CD4-positive, CD25-positive, alpha-beta regulatory T cell (primary cell): ENCODE results near the gene LCN2. TPM values are rescaled to one million over a fixed set of nuclear protein-coding genes. Genes with fewer than 3 reads are reported as not detected.

Experiments used
- ATAC-seq, 2 donors: fragments of 150-1000 bp; cut with Tn5 transposase; one replicate each; pipeline ENCODE4 v1.10.0; 2021; ENCODE audit warnings: low read depth in 2 of 2, moderate number of reproducible peaks in 2 of 2, moderate library complexity in 1 of 2
- DNase-seq, 3 donors: peaks; one replicate each; pipeline versions ENCODE4 v3.0.0 to v3.0.0-alpha.2; 2012 to 2022; ENCODE audit warnings: mixed read lengths in 1 of 3
- H3K27ac ChIP-seq: one replicate; pipeline ENCODE4 v1.7.0; 2013; ENCODE audit warnings: mild to moderate bottlenecking, low read length; ENCODE audit not compliant: insufficient read depth, poor library complexity, severe bottlenecking
- H3K27me3 ChIP-seq: one replicate; pipeline ENCODE4 v1.7.0; 2013; ENCODE audit warnings: low read length; ENCODE audit not compliant: control insufficient read depth, insufficient read depth
- H3K36me3 ChIP-seq: one replicate; pipeline ENCODE4 v1.7.0; 2013; ENCODE audit warnings: mild to moderate bottlenecking, low read length, moderate library complexity; ENCODE audit not compliant: control insufficient read depth, insufficient read depth
- H3K4me1 ChIP-seq: 2 replicates; pipeline ENCODE4 v1.7.0; 2013; ENCODE audit warnings: mild to moderate bottlenecking, low read length; ENCODE audit not compliant: insufficient read depth, control insufficient read depth, poor library complexity, severe bottlenecking
- H3K4me3 ChIP-seq: one replicate; pipeline ENCODE4 v1.7.0; 2013; ENCODE audit warnings: low read depth, mild to moderate bottlenecking, low read length, moderate library complexity
- H3K9me3 ChIP-seq, 2 experiments: 1 replicate in 1 of 2; 2 replicates in 1 of 2; pipeline ENCODE4 v1.7.0; 2013; ENCODE audit warnings: low read length in 2 of 2, mild to moderate bottlenecking in 1 of 2, moderate library complexity in 1 of 2; ENCODE audit not compliant: control insufficient read depth in 2 of 2
- H3K27ac Mint-ChIP-seq, 3 donors: one replicate each; pipeline ENCODE4 v1.8.0; 2020 to 2022; ENCODE audit warnings: mild to moderate bottlenecking in 3 of 3, mixed read lengths in 3 of 3, moderate library complexity in 2 of 3
- H3K27me3 Mint-ChIP-seq: one replicate; pipeline ENCODE4 v1.8.0; 2022; ENCODE audit warnings: mild to moderate bottlenecking, mixed read lengths
- H3K36me3 Mint-ChIP-seq: one replicate; pipeline ENCODE4 v1.8.0; 2020; ENCODE audit warnings: mixed read lengths
- H3K4me1 Mint-ChIP-seq, 4 donors: one replicate each; pipeline ENCODE4 v1.8.0; 2020 to 2022; ENCODE audit warnings: mixed read lengths in 4 of 4, mild to moderate bottlenecking in 1 of 4
- H3K4me3 Mint-ChIP-seq, 4 donors: one replicate each; pipeline ENCODE4 v1.8.0; 2020 to 2022; ENCODE audit warnings: mild to moderate bottlenecking in 4 of 4, mixed read lengths in 4 of 4, moderate library complexity in 3 of 4
- H3K9me3 Mint-ChIP-seq, 7 donors: one replicate each; pipeline ENCODE4 v1.8.0; 2020 to 2022; ENCODE audit warnings: mixed read lengths in 7 of 7, mild to moderate bottlenecking in 3 of 7, moderate library complexity in 2 of 7
- polyA plus RNA-seq, 4 donors: library from polyadenylated mRNA; unstranded; fragments of 300-500 nt; fragmentation: Illumina TruSeq; gene quantifications; one replicate each; pipeline ENCODE4 v1.2.3, GENCODE V29; 2021
- total RNA-seq: library from RNA; stranded (reverse); gene quantifications from one replicate; pipeline ENCODE4 v1.2.3, GENCODE V29; 2022

The LCN2 gene
- total and polyA plus RNA-seq, 5 donors from 2014 or later: 0.94 TPM; not detected in 4

GRCh38 chr9:128164307-128164885 is 15.1 kb downstream of the LCN2 start:
- ATAC-seq (no peak), DNase-seq (no peak)
- H3K36me3 Mint-ChIP-seq: peaks cover 26% of the 10 kb centered on the region
- H3K9me3 ChIP-seq: no peaks in the 10 kb centered on the region
- peaks cover 0 to 3% (median 0%) of the 10 kb centered on the region in 7 donors for H3K9me3 Mint-ChIP-seq
- peaks cover 39% of the 10 kb centered on the region for H3K36me3 ChIP-seq
- H3K4me3 ChIP-seq: no peak overlapping the region
- no peak overlapping the region for H3K27ac ChIP-seq
- peaks cover 4 to 27% (median 14%) of the 10 kb centered on the region in 4 donors for H3K4me1 Mint-ChIP-seq
- H3K4me1 ChIP-seq: peaks cover 16% of the 10 kb centered on the region
- H3K27ac Mint-ChIP-seq: peak overlapping the region in 2 of 3 donors; percentile 71 to 84
- H3K27me3 Mint-ChIP-seq: no peaks in the 10 kb centered on the region
- H3K4me3 Mint-ChIP-seq: peak overlapping the region in 2 of 4 donors; percentile 78 to 89
- no peaks in the 10 kb centered on the region for H3K27me3 ChIP-seq

- Histone ChIP-seq H3K27ac (no peak overlapping the region), H3K27me3 (no peaks in the 10 kb centered on the region), H3K4me3 (no peak overlapping the region), H3K9me3 (no peaks in the 10 kb centered on the region), H3K4me1 (peaks cover 3% of the 10 kb centered on the region), H3K36me3 (peaks cover 50% of the 10 kb centered on the region)
- DNase-seq (no peak), ATAC-seq (no peak)
- no peak overlapping the region for H3K27ac Mint-ChIP-seq
- H3K4me3 Mint-ChIP-seq: no peak overlapping the region
- peaks cover 0 to 3% (median 0%) of the 10 kb centered on the region in 7 donors for H3K9me3 Mint-ChIP-seq
- H3K27me3 Mint-ChIP-seq: no peaks in the 10 kb centered on the region
- H3K4me1 Mint-ChIP-seq: peaks cover 1 to 19% (median 9%) of the 10 kb centered on the region in 4 donors
- peaks cover 38% of the 10 kb centered on the region for H3K36me3 Mint-ChIP-seq
Observed at GRCh38 chr9:128166169-128166568, 16.9 kb downstream of the LCN2 start.

- peaks cover 0 to 3% (median 0%) of the 10 kb centered on the region in 7 donors for H3K9me3 Mint-ChIP-seq
- H3K36me3 ChIP-seq: peaks cover 50% of the 10 kb centered on the region
- H3K36me3 Mint-ChIP-seq: peaks cover 37% of the 10 kb centered on the region
- no peaks in the 10 kb centered on the region for H3K27me3 Mint-ChIP-seq
- no peak overlapping the region for H3K4me3 ChIP-seq
- H3K4me1 ChIP-seq: no peaks in the 10 kb centered on the region
- ATAC-seq (no peak), DNase-seq (no peak)
- no peak overlapping the region for H3K27ac Mint-ChIP-seq
- peaks cover 0 to 12% (median 4%) of the 10 kb centered on the region in 4 donors for H3K4me1 Mint-ChIP-seq
- H3K27me3 ChIP-seq: no peaks in the 10 kb centered on the region
- H3K9me3 ChIP-seq: no peaks in the 10 kb centered on the region
- no peak overlapping the region for H3K4me3 Mint-ChIP-seq
- H3K27ac ChIP-seq: no peak overlapping the region
Observed at GRCh38 chr9:128167209-128167608, 18.0 kb downstream of the LCN2 start.

- no peaks in the 10 kb centered on the region for H3K9me3 ChIP-seq
- no peak for DNase-seq
- no peaks in the 10 kb centered on the region for H3K4me1 ChIP-seq
- H3K27me3 Mint-ChIP-seq: no peaks in the 10 kb centered on the region
- no peaks in the 10 kb centered on the region for H3K9me3 Mint-ChIP-seq
- H3K36me3 ChIP-seq: peaks cover 46% of the 10 kb centered on the region
- H3K36me3 Mint-ChIP-seq: peaks cover 31% of the 10 kb centered on the region
- H3K4me3 ChIP-seq: no peak overlapping the region
- H3K4me1 Mint-ChIP-seq: peaks cover 0 to 5% (median 0%) of the 10 kb centered on the region in 4 donors
- H3K4me3 Mint-ChIP-seq: no peak overlapping the region
- no peak for ATAC-seq
- H3K27ac Mint-ChIP-seq: no peak overlapping the region
- H3K27me3 ChIP-seq: no peaks in the 10 kb centered on the region
- H3K27ac ChIP-seq: no peak overlapping the region
Observed at GRCh38 chr9:128168731-128169308, 19.6 kb downstream of the LCN2 start.

GRCh38 chr9:128169492-128169891 is 20.2 kb downstream of the LCN2 start:
- H3K4me1 ChIP-seq: no peaks in the 10 kb centered on the region
- no peak overlapping the region for H3K4me3 ChIP-seq
- Mint-ChIP-seq H3K4me3 (no peak overlapping the region), H3K36me3 (peaks cover 33% of the 10 kb centered on the region), H3K27me3 (no peaks in the 10 kb centered on the region), H3K27ac (peak overlapping the region in 1 of 3 donors; percentile 86), H3K9me3 (no peaks in the 10 kb centered on the region), H3K4me1 (peaks cover 0 to 5% (median 0%) of the 10 kb centered on the region in 4 donors)
- H3K27me3 ChIP-seq: no peaks in the 10 kb centered on the region
- no peaks in the 10 kb centered on the region for H3K9me3 ChIP-seq
- no peak for DNase-seq
- no peak overlapping the region for H3K27ac ChIP-seq
- no peak for ATAC-seq
- H3K36me3 ChIP-seq: peaks cover 45% of the 10 kb centered on the region

GRCh38 chr9:128169925-128170324 is 20.7 kb downstream of the LCN2 start:
- no peaks in the 10 kb centered on the region for H3K4me1 ChIP-seq
- no peaks in the 10 kb centered on the region for H3K9me3 ChIP-seq
- Mint-ChIP-seq H3K27me3 (no peaks in the 10 kb centered on the region), H3K36me3 (peaks cover 32% of the 10 kb centered on the region), H3K27ac (no peak overlapping the region), H3K4me3 (no peak overlapping the region), H3K9me3 (no peaks in the 10 kb centered on the region), H3K4me1 (peaks cover 0 to 5% (median 0%) of the 10 kb centered on the region in 4 donors)
- no peak overlapping the region for H3K27ac ChIP-seq
- H3K27me3 ChIP-seq: no peaks in the 10 kb centered on the region
- H3K36me3 ChIP-seq: peaks cover 45% of the 10 kb centered on the region
- no peak for DNase-seq
- no peak overlapping the region for H3K4me3 ChIP-seq
- no peak for ATAC-seq

- H3K27ac Mint-ChIP-seq: no peak overlapping the region
Observed at GRCh38 chr9:128174062-128174461, 24.8 kb downstream of the LCN2 start.

GRCh38 chr9:128175102-128175563 is 25.9 kb downstream of the LCN2 start:
- DNase-seq (no peak), ATAC-seq (no peak)
- H3K9me3 Mint-ChIP-seq: peaks cover 0 to 2% (median 0%) of the 10 kb centered on the region in 7 donors
- H3K36me3 Mint-ChIP-seq: peaks cover 35% of the 10 kb centered on the region
- no peak overlapping the region for H3K4me3 Mint-ChIP-seq
- H3K4me3 ChIP-seq: no peak overlapping the region
- H3K27ac Mint-ChIP-seq: no peak overlapping the region
- H3K27me3 Mint-ChIP-seq: no peaks in the 10 kb centered on the region
- H3K36me3 ChIP-seq: peaks cover 55% of the 10 kb centered on the region
- no peaks in the 10 kb centered on the region for H3K9me3 ChIP-seq
- H3K4me1 Mint-ChIP-seq: no peaks in the 10 kb centered on the region
- H3K27ac ChIP-seq: no peak overlapping the region
- no peaks in the 10 kb centered on the region for H3K27me3 ChIP-seq
- no peaks in the 10 kb centered on the region for H3K4me1 ChIP-seq

More at GRCh38 chr9:128174062-128174461, 24.8 kb downstream of the LCN2 start:
- Histone ChIP-seq H3K4me1 (no peaks in the 10 kb centered on the region), H3K36me3 (peaks cover 55% of the 10 kb centered on the region), H3K4me3 (no peak overlapping the region), H3K27ac (no peak overlapping the region), H3K27me3 (no peaks in the 10 kb centered on the region), H3K9me3 (no peaks in the 10 kb centered on the region)
- no peaks in the 10 kb centered on the region for H3K9me3 Mint-ChIP-seq
- H3K4me3 Mint-ChIP-seq: no peak overlapping the region
- H3K27me3 Mint-ChIP-seq: no peaks in the 10 kb centered on the region
- no peak for ATAC-seq
- no peak for DNase-seq
- H3K4me1 Mint-ChIP-seq: no peaks in the 10 kb centered on the region
- peaks cover 32% of the 10 kb centered on the region for H3K36me3 Mint-ChIP-seq
